Stimulated activated CD4-positive, alpha-beta T cell treated with anti-CD3 and anti-CD28 coated beads, TNF-alpha, amount 100 ng/mL, for 4 hours (primary cell): ENCODE results near the gene PLXNA4.
"Not testable (repeated sequence)": the region's sequence is repeated elsewhere in the genome, so short reads cannot be mapped to it uniquely, and the experiment has no call there.

Experiments
- DNase-seq, 3 experiments: peaks; one replicate each; pipeline ENCODE4 v3.0.0-alpha.2; 2020; ENCODE audit warnings: low read depth in 3 of 3

The PLXNA4 gene

DNA sequence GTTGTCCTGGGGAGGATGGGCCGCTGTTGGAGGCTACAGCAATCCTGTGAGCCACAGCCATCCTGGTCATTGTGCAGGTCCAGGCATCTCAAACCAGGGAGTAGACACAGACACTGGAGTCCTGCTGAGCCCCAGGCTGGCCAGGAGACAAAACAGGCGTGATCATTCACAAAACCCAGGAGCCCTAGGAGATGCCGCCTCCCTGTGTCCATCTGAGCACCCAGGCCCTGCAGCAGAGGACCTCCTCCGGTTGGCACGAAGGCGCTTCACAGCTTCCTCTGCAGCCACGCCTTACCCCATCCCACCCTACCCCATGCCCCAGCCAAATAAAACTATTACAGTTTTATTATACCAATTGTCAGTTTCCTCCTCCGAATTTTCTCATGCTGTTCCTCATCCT lies 183.6 kb downstream of the PLXNA4 start:
- no peak for DNase-seq

DNA sequence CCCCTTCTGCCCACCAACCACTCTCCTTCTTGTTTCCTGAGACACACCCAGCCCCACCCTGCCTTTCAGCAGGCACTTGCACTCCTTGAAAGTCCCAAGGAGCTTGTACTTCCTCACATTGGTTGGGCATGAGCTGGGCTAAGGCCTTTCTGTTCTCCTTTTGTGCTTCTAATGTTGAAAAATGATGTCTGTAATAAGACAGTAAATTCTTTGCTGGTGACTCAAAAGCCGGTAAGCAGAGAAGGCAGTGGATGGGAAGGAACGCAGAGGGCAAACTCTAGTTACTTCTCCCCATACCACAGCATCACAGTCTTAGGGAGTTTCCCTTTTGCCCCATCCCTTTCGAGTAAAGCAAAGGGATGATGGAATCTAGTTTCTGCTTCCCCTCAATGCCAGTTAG lies 185.6 kb downstream of the PLXNA4 start:
- no peak for DNase-seq

DNA sequence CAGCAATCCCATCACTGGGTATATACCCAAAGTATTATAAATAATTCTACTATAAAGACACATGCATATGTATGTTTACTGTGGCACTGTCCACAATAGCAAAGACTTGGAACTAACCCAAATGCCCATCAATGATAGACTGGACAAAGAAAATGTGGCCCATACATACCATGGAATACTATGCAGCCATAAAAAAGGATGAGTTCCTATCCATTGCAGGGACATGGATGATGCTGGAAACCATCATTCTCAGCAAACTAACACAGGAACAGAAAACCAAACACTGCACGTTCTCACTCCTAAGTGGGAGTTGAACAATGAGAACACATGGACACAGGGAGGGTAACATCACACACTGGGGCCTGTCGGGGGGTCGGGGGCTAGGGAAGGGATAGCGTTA lies 186.2 kb downstream of the PLXNA4 start:
- DNase-seq, result not testable (repeated sequence)

DNA sequence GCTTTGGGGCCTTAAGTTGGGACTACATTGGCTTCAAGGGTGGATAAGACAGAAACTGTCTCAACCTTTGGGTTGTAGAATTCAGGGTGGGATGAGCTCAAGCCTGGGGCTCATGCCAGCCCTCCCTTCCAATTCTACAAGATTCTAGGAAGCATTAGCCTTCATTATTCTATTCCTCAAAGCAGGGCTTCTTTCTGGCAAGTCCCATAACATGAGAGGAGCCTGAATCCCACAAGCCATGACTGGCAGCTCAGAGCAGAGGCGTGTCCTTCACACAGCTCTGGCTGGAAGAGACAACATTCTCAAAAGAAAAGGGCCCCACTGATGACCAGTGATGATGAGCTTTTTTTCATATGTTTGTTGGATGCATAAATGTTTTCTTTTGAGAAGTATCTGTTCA lies 187.6 kb downstream of the PLXNA4 start:
- DNase-seq, result no peak

- no peak for DNase-seq
Measured at GRCh38 chr7:132387596-132387995, 188.7 kb downstream of the PLXNA4 start.

DNA sequence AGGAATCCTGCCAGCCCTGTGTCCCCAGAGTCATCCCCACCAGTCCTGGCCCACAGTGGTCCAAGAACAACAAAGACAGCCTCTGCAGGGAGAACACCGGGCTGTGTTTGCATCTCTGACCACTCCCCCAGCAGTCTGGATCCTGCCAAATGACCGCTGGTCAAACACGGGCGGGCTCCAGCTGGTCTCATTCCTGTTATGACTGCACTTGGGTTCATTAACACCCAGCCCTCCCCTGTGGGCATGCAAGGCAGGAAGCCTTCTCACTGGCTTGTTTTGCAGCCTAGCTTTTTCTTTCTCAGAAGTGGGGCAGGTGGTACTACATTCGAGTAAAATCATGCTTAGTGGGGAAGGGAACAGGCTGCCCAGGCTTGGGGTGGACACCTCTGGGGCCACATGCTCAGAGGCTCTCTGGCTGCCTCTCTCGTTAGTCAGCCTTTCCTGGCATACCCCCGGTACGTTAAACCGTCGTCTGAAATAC lies 190.0 kb downstream of the PLXNA4 start:
- no peak for DNase-seq

GRCh38 chr7:132383962-132384361 lies 192.3 kb downstream of the PLXNA4 start:
- DNase-seq, result no peak

DNA sequence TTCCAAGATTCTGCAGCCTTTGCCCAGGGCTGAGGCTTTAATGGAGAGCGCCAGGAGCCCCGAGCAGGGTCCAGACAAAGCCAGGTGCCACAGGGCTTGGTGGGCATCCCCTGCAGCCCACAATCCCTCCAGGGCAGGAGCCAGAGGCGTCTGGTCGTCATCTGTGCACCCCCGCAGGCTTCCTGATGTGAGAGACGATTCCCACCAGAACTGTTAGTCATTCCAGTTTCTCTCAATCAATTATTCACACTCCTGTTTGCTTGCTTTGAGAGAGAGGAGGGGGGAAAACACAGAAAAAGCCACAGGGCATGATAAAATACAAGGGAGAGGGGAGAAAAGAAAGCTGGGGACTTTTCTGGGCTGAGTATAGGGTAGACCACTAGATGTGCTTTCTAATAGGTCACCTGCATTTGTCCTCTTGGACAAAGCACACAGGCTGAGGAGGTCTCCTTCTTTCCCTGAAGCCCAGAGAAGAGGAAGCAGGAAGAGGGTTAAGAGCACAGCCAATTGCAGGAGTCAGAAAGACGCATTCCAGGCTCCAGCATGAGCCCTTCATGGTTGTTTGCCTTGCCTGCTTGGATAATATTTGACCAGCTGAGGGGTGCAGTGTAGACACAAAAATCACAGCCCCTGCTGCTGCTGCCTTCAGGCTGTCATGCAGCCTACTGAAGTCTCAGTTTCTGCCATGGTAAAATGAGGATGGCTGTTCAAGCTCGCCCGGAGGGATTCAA lies 194.4 kb downstream of the PLXNA4 start:
- DNase-seq, result no peak

DNA sequence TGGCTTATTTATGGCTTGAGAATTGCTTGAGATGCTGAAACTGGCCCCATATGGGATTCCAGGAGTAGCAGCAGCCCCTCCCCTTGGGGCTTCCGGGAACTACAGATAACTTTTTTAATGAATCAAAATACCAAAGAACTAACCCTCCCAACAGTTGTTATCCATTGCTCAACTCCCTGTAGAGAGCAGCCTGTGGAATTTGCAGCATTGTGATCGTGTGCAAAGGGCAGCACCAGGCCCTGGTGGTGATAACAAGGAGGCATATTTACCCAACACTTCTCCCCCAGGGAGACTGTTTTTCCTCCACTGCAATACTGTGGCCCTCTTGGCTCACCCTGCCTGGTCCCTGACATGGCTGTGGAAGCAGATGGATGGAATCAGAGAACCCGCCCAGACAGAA lies 196.2 kb downstream of the PLXNA4 start:
- no peak for DNase-seq

DNA sequence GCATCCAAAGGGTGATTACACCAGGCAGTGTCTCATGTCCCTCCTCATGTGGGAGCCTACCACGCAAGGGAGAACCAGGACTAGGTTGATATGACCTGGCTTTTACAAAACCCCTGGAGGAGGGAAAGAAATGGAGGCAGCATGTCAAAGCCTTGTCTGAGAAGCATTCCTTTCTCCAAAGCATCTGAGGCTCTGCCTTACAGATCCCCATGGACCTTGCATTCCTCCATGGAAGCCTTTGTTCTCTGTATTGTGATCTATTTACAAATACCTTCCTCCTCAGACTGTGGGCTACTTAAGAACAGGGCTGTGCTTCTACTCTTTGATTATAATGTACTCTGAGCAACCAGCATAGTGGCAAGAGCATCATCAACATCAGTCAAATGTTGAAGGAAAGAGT lies 197.0 kb downstream of the PLXNA4 start:
- DNase-seq, result no peak

- DNase-seq, result no peak
Measured at GRCh38 chr7:132377703-132378584, 198.3 kb downstream of the PLXNA4 start.

- no peak for DNase-seq
Measured at GRCh38 chr7:132377015-132377414, 199.3 kb downstream of the PLXNA4 start.

- no peak for DNase-seq
Measured at GRCh38 chr7:132376361-132377013, 199.8 kb downstream of the PLXNA4 start.

DNA sequence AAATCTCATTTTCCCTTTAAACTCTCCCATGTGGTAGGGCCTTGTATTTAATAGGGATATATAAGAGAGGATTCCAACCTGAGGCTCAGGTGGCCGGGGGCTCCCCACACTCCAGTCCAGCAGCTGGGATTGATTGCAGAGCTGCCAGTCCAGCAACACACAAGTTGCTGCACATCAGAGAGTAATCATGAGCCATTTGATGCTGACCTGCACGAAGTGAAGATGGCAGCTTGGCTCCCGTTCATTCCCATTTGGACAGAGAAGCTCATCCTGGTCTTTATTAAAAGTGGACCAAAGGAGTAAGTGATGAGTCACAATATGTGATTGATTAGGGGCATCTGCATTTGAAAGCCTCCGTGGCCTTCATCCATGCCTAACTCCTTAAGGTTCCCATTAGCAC lies 202.4 kb downstream of the PLXNA4 start:
- no peak for DNase-seq

DNA sequence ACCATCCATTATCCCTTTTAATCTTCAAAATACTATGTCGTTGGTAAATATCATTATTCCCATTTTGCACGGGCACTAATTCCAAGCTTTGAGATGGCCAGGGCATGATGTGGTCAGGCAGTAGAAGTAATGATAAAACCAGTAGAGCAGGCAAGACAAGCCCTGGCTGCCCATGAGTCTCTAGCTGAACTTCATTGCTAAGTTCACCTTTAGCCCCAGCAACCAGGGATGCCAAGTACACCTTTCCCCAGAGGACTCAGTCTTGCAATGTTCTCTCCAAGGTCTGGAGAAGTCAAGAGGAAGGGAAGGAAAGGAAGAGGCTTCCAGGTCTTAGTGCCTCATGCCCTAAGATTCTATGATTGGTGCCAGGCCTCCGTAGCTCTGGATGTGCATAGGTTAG lies 203.2 kb downstream of the PLXNA4 start:
- DNase-seq, result no peak

- DNase-seq, result no peak
Measured at GRCh38 chr7:132371948-132372347, 204.3 kb downstream of the PLXNA4 start.

DNA sequence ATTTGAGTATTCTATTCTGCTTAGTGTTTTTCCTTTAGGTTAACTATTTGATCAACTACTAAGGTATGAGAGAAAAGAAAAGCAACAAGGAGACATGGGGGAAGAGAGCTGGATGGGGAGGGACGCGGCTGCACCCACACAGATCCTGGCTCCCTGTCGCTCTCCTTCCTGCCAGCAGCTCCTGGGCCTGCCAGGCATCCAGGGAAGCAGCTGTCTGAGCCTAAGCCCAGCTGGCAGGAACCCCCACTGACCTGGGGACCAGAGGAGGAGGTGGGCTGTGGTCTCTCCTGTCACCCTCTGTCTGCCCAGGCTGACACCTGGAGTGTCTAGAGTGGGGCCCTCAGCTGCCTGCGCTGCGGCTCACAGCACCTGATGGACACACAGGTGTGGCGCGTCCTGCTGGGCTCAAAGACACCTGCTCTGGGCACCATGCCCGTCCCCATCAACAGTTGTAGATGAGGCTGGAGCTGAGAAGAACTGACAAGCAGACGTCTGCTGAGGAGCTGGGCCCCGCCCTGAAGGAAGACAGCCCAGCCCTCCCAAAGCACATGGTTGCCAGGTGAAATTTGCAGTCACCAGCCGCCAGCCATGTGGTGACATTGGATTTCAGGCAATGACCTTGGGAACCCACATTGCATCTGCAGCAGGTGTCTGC lies 207.9 kb downstream of the PLXNA4 start:
- no peak for DNase-seq

- no peak for DNase-seq
Measured at GRCh38 chr7:132367795-132368194, 208.5 kb downstream of the PLXNA4 start.

GRCh38 chr7:132367004-132367403 lies 209.3 kb downstream of the PLXNA4 start:
- DNase-seq, result no peak

GRCh38 chr7:132364226-132364625 lies 212.0 kb downstream of the PLXNA4 start:
- DNase-seq, result no peak

DNA sequence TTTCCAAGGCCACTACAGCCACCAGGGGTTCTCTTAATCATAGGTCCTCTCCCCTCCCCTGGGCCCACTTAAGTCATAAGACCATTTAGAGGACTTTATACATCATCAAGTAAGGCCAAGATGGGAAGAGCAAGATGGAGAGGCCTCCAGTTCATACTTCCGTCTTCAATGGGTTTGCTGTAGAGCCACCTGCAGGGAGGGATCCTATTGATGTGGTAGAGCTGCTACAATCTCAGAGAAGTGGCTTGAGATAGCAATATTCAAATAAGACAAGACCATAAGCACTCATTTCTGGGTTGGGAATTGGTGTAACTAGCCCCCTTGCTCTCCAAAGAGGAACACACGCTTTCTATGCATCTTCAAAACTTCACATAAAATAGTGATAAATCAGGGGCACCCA lies 214.2 kb downstream of the PLXNA4 start:
- DNase-seq, result no peak

DNA sequence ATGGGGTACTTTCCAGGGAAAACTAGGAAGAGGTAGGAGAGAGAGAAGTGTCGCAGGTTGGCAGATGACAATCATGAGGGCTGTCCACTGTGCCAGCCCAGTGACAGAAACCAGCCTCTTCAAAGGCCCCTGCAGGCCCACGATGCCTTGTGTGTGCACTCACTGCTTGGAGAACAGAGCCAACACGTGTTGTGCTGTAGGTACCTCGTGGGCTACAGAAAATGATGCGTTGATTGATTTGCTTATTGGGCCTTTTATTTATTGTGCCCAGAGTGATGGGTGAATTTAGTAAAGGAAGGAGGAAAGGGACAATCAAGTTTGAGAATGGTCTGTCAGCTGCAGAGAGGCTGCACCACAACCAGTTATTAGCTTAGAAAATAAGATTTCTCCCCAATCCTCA lies 215.1 kb downstream of the PLXNA4 start:
- DNase-seq, result no peak
